Heart left ventricle (tissue), 13 donors: ENCODE measurements around the gene AP2A1.

ENCODE experiments used
- POLR2A ChIP-seq, 2 donors: fragments of 450-650 bp; IDR thresholded peaks; one replicate each; pipeline ENCODE4 v1.6.1; 2017; ENCODE audit warnings: antibody characterized with exemption in 2 of 2, mild to moderate bottlenecking in 2 of 2, moderate library complexity in 2 of 2
- TF ChIP-seq, protein P1 (sequence below), 12 donors: fragments of 200-600 bp; sonication (generic) in 4 of 12; IDR thresholded peaks; one replicate each; pipeline versions ENCODE4 v1.5.0 to v1.8.0; 2018 to 2022; ENCODE audit warnings: antibody characterized with exemption in 12 of 12, mild to moderate bottlenecking in 5 of 12
- donor health status: ischemic (EF 13 %, LVEDD 7.1; RV severe dilation, severe dysfunction).
- donor health status: DM: no; HTN: yes; CAD: no.
- donor health status: DM: no; HTN: no; CAD: no.
- donor health status: ischemic (EF 25% LVEDD 6.9; RV normal size, moderate dysfunction).
- donor health status: ischemic (EF 25% LVEDD 5.7; RV mildly dilated, moderate dysfunction).
- donor health status: ischemic (EF 35%, LVEDD 5.7; RV mildly dilated, moderate dysfunction).
- donor health status: nonischemic (EF 11% LVEDD 7.7; RV severe dilation, severe dysfunction).
- donor health status: DM: yes; HTN: yes; CAD: no.
- donor health status: PGD.
- donor health status: ischemic (EF 29% LVEDD 5.4; RV normal size, mild dysfunction).
- donor health status: nonischemic (EF 23%, LVEDD 6.1; RV moderate dilation, normal function).

DNA sequence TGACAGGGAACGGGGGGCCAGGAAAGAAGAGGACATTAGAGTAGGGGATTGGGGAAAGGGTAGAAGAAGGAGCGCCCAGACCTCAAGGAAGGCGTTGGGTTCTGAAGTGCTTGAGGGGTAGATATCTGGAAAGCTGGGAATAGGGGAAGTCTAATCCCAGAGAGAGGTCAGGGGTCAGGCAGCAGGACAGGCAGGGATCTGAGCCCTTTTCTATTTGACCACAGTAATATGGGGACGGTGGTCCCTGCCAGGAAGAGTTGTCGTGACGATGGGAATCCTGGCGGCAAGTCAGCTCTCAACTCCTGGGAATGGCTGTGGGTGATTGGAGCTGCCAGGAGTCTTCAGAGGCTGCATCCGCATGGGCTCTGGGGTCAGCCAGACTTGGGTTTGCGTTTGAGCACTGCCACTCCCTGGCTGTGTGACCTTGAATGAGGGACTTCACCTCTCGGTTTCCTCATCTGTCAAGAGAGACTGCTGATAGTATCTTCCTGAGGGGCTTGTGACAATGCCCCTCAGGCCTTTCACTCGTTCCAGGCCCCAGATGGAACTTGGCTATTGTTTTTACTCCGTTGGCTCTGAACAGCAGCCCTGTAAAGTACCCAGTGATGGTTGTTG is 1.3 kb downstream of the AP2A1 start:
- TF ChIP-seq, protein P1, sequence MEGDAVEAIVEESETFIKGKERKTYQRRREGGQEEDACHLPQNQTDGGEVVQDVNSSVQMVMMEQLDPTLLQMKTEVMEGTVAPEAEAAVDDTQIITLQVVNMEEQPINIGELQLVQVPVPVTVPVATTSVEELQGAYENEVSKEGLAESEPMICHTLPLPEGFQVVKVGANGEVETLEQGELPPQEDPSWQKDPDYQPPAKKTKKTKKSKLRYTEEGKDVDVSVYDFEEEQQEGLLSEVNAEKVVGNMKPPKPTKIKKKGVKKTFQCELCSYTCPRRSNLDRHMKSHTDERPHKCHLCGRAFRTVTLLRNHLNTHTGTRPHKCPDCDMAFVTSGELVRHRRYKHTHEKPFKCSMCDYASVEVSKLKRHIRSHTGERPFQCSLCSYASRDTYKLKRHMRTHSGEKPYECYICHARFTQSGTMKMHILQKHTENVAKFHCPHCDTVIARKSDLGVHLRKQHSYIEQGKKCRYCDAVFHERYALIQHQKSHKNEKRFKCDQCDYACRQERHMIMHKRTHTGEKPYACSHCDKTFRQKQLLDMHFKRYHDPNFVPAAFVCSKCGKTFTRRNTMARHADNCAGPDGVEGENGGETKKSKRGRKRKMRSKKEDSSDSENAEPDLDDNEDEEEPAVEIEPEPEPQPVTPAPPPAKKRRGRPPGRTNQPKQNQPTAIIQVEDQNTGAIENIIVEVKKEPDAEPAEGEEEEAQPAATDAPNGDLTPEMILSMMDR (IDR thresholded peaks at IDR 0.05), result no peak
- no peak for TF ChIP-seq POLR2A (IDR thresholded peaks at IDR 0.05)
